HepG2 (cell line): ENCODE data around the gene RCBTB1. TPM values are rescaled to one million over a fixed set of nuclear protein-coding genes. Genes with fewer than 3 reads are reported as not detected.

Experiments used
- DNMT1 ChIP-seq: sonication (generic); formaldehyde crosslinking; IDR thresholded peaks from 2 replicates; pipeline ENCODE4 v1.5.1; 2020; ENCODE audit warnings: mild to moderate bottlenecking, missing genetic modification reagents
- E2F1 ChIP-seq: sonication (generic); formaldehyde crosslinking; IDR thresholded peaks from 2 replicates; pipeline ENCODE4 v1.5.0; 2020; ENCODE audit warnings: missing genetic modification reagents
- EED ChIP-seq: sonication (generic); formaldehyde crosslinking; IDR thresholded peaks from 2 replicates; pipeline ENCODE4 v1.5.0; 2020; ENCODE audit warnings: mild to moderate bottlenecking, missing genetic modification reagents
- ERF ChIP-seq: IDR thresholded peaks from 2 replicates; pipeline ENCODE4 v1.6.1; 2018; ENCODE audit warnings: missing biosample characterization, missing genetic modification reagents
- MIER3 ChIP-seq: IDR thresholded peaks from 2 replicates; pipeline ENCODE4 v1.6.1; 2016; ENCODE audit warnings: missing compliant biosample characterization, borderline replicate concordance
- NR2F2 ChIP-seq: IDR thresholded peaks from 2 replicates; pipeline ENCODE4 v1.6.1; 2012; ENCODE audit warnings: low read depth, inconsistent platforms, borderline replicate concordance
- SP1 ChIP-seq, 2 experiments: fragments of 450-650 bp in 1 of 2; sonication (generic) in 1 of 2; formaldehyde crosslinking in 1 of 2; IDR thresholded peaks; 2 replicates each; pipeline versions ENCODE4 v1.4.0 to v1.6.1; 2016 to 2020; ENCODE audit warnings: missing genetic modification reagents in 1 of 2
- TFDP1 ChIP-seq: IDR thresholded peaks from 2 replicates; pipeline ENCODE4 v1.6.1; 2016; ENCODE audit warnings: missing compliant biosample characterization, missing genetic modification reagents, borderline replicate concordance
- TGIF2 ChIP-seq: IDR thresholded peaks from 2 replicates; pipeline ENCODE4 v1.6.1; 2016; ENCODE audit warnings: control low read depth, missing compliant biosample characterization
- TOE1 ChIP-seq: sonication (generic); formaldehyde crosslinking; IDR thresholded peaks from 2 replicates; pipeline ENCODE4 v1.4.0; 2020; ENCODE audit warnings: mild to moderate bottlenecking, missing genetic modification reagents
- USF2 ChIP-seq, 2 experiments: sonication (generic) in 1 of 2; formaldehyde crosslinking in 1 of 2; IDR thresholded peaks; 2 replicates each; pipeline versions ENCODE4 v1.5.1 to v1.6.1; 2011 to 2020; ENCODE audit warnings: borderline replicate concordance in 1 of 2, low read depth in 1 of 2, low read length in 1 of 2, mild to moderate bottlenecking in 1 of 2, missing genetic modification reagents in 1 of 2, moderate library complexity in 1 of 2
- ZC3H13 ChIP-seq: sonication (generic); formaldehyde crosslinking; IDR thresholded peaks from 2 replicates; pipeline ENCODE4 v1.8.1; 2023; ENCODE audit warnings: mild to moderate bottlenecking, missing genetic modification reagents, moderate library complexity
- ZNF121 ChIP-seq: sonication (generic); formaldehyde crosslinking; IDR thresholded peaks from 2 replicates; pipeline ENCODE4 v1.5.0; 2020; ENCODE audit warnings: mild to moderate bottlenecking, missing genetic modification reagents
- ZNF17 ChIP-seq: sonication (generic); formaldehyde crosslinking; IDR thresholded peaks from 2 replicates; pipeline ENCODE4 v1.5.0; 2020; ENCODE audit warnings: mild to moderate bottlenecking, missing genetic modification reagents
- ZNF207 ChIP-seq: fragments of 450-650 bp; IDR thresholded peaks from 2 replicates; pipeline ENCODE4 v1.6.1; 2016; ENCODE audit warnings: antibody characterized with exemption, borderline replicate concordance
- ZNF362 ChIP-seq: sonication (generic); formaldehyde crosslinking; IDR thresholded peaks from 2 replicates; pipeline ENCODE4 v1.4.0; 2020; ENCODE audit warnings: missing genetic modification reagents, mild to moderate bottlenecking, borderline replicate concordance
- ZNF567 ChIP-seq: sonication (generic); formaldehyde crosslinking; IDR thresholded peaks from 2 replicates; pipeline ENCODE4 v1.8.1; 2023; ENCODE audit warnings: mild to moderate bottlenecking, missing genetic modification reagents, borderline replicate concordance
- ZNF687 ChIP-seq: sonication (generic); formaldehyde crosslinking; IDR thresholded peaks from 2 replicates; pipeline ENCODE4 v1.5.1; 2020; ENCODE audit warnings: mild to moderate bottlenecking, missing genetic modification reagents, moderate library complexity
- polyA plus RNA-seq, 8 experiments: library from polyadenylated mRNA; depleted of rRNA in 3 of 8; stranded (reverse) in 7 of 8; unstranded in 1 of 8; fragments of >200 nt; fragmentation: Illumina TruSeq in 4 of 8; extraction: Trizol in 4 of 8; gene quantifications; 2 replicates each; pipeline versions ENCODE4 v1.2.1 to v1.2.3, GENCODE V29; 2011 to 2016; ENCODE audit warnings: low read depth in 4 of 8, missing spikeins in 1 of 8, mixed read lengths in 1 of 8; ENCODE audit not compliant: insufficient read depth in 1 of 8
- total RNA-seq, 5 experiments: library from RNA; depleted of rRNA; stranded (reverse); fragments of >200 nt; fragmentation: Illumina TruSeq; extraction: Trizol; gene quantifications; 2 replicates each; pipeline ENCODE4 v1.2.3, GENCODE V29; 2016; ENCODE audit warnings: low read depth in 1 of 5

Gene RCBTB1
- total and polyA plus RNA-seq, 2 of the 13 experiments (the other 11 are each of a cell fraction or from before 2014, with no cell fraction given), result 13.4 to 21.6 TPM

- no peak for TF ChIP-seq ZNF362
- peak; percentile 60; the same call in 1 of the 2 replicates for TF ChIP-seq ZNF121 (CRISPR knock-in tag)
- peak; percentile 68 for TF ChIP-seq E2F1 (CRISPR knock-in tag)
- TF ChIP-seq SP1 (IDR thresholded peaks at IDR 0.05), result no peak
- TF ChIP-seq SP1 (CRISPR knock-in tag; IDR thresholded peaks at IDR 0.05), result no peak
- TF ChIP-seq DNMT1 (CRISPR knock-in tag), result peak; percentile 88
- no peak for TF ChIP-seq NR2F2
- peak; percentile 97 for TF ChIP-seq USF2 (IDR thresholded peaks at IDR 0.05; ENCODE audit: low read depth, low read length)
- peak; percentile 80 for TF ChIP-seq USF2 (CRISPR knock-in tag; IDR thresholded peaks at IDR 0.05; ENCODE audit: borderline replicate concordance)
- no peak for TF ChIP-seq ZNF17 (CRISPR knock-in tag)
- TF ChIP-seq TGIF2 (CRISPR knock-in tag), result no peak
- peak; percentile 63; the same call in 1 of the 2 replicates for TF ChIP-seq TFDP1 (CRISPR knock-in tag)
- TF ChIP-seq EED (CRISPR knock-in tag), result 0 out of 2 replicates have a peak, but pooled peaks have one; percentile 29
- 0 out of 2 replicates have a peak, but pooled peaks have one; percentile 48 for TF ChIP-seq ZNF567
- no peak for TF ChIP-seq ZNF207
- no peak for TF ChIP-seq TOE1 (CRISPR knock-in tag)
- peak; percentile 91 for TF ChIP-seq ZNF687 (CRISPR knock-in tag)
- no peak; the same call in 1 of the 2 replicates for TF ChIP-seq ERF (CRISPR knock-in tag)
- TF ChIP-seq MIER3 (CRISPR knock-in tag), result no peak
- 0 out of 2 replicates have a peak, but pooled peaks have one; percentile 47 for TF ChIP-seq ZC3H13
Measured at GRCh38 chr13:49585220-49586157, at the start of gene RCBTB1 (continued).
